Liver (tissue), 9 donors: ENCODE results near the gene TSHZ3. TPM values are rescaled to one million over a fixed set of nuclear protein-coding genes. Genes with fewer than 3 reads are reported as not detected.

Experiments
- DNase-seq: peaks from one replicate; pipeline ENCODE4 v3.0.0-alpha.2; 2017; ENCODE audit warnings: low spot score
- H3K27ac ChIP-seq, 2 donors: one replicate each; pipeline ENCODE4 v1.7.0; 2013; ENCODE audit warnings: inconsistent platforms in 2 of 2, low read length in 2 of 2, control low read depth in 1 of 2, low read depth in 1 of 2, mild to moderate bottlenecking in 1 of 2
- H3K27me3 ChIP-seq, 4 donors: one replicate each; pipeline versions ENCODE4 v1.6.1 to v1.7.0; 2013; ENCODE audit warnings: low read length in 3 of 4, inconsistent platforms in 1 of 4, mild to moderate bottlenecking in 1 of 4, moderate library complexity in 1 of 4; ENCODE audit not compliant: control insufficient read depth in 4 of 4, insufficient read depth in 4 of 4
- H3K36me3 ChIP-seq, 4 donors: one replicate each; pipeline versions ENCODE4 v1.6.1 to v1.7.0; 2013; ENCODE audit warnings: low read length in 3 of 4, mild to moderate bottlenecking in 3 of 4, low read depth in 1 of 4, moderate library complexity in 1 of 4; ENCODE audit not compliant: control insufficient read depth in 4 of 4, insufficient read depth in 3 of 4
- H3K4me1 ChIP-seq, 4 donors: one replicate each; pipeline versions ENCODE4 v1.6.1 to v1.7.0; 2013; ENCODE audit warnings: low read length in 3 of 4, mild to moderate bottlenecking in 3 of 4, moderate library complexity in 1 of 4; ENCODE audit not compliant: control insufficient read depth in 4 of 4, insufficient read depth in 4 of 4
- H3K4me3 ChIP-seq, 3 donors: one replicate each; pipeline versions ENCODE4 v1.6.1 to v1.7.0; 2013; ENCODE audit warnings: low read length in 3 of 3, control low read depth in 1 of 3, low read depth in 1 of 3, mild to moderate bottlenecking in 1 of 3
- H3K9ac ChIP-seq, 2 donors: one replicate each; pipeline ENCODE4 v1.7.0; 2013; ENCODE audit warnings: low read length in 2 of 2, mild to moderate bottlenecking in 2 of 2, moderate library complexity in 2 of 2, control low read depth in 1 of 2, low read depth in 1 of 2
- H3K9me3 ChIP-seq, 4 donors: one replicate each; pipeline versions ENCODE4 v1.6.1 to v1.7.0; 2013; ENCODE audit warnings: low read length in 3 of 4; ENCODE audit not compliant: control insufficient read depth in 4 of 4
- ATF3 ChIP-seq: IDR thresholded peaks from 2 replicates; pipeline ENCODE4 v1.6.1; 2016; ENCODE audit warnings: antibody characterized with exemption
- EGR1 ChIP-seq, 2 donors: IDR thresholded peaks; 2 replicates each; pipeline ENCODE4 v1.6.1; 2016 to 2018; ENCODE audit warnings: antibody characterized with exemption in 2 of 2, low read depth in 2 of 2
- FOXA1 ChIP-seq: IDR thresholded peaks from 2 replicates; pipeline ENCODE4 v1.6.1; 2016; ENCODE audit warnings: antibody characterized with exemption
- FOXA2 ChIP-seq: IDR thresholded peaks from 2 replicates; pipeline ENCODE4 v1.6.1; 2016; ENCODE audit warnings: antibody characterized with exemption
- GABPA ChIP-seq, 2 donors: IDR thresholded peaks in 1 of 2; conservative IDR thresholded peaks in 1 of 2; 2 replicates each; pipeline ENCODE4 v1.6.1; 2016; ENCODE audit warnings: antibody characterized with exemption in 2 of 2, mild to moderate bottlenecking in 1 of 2, moderate library complexity in 1 of 2
- HNF4A ChIP-seq, 2 donors: conservative IDR thresholded peaks; 2 replicates each; pipeline ENCODE4 v1.6.1; 2016; ENCODE audit warnings: antibody characterized with exemption in 2 of 2, mild to moderate bottlenecking in 2 of 2
- HNF4G ChIP-seq: IDR thresholded peaks from 2 replicates; pipeline ENCODE4 v1.6.1; 2016; ENCODE audit warnings: antibody characterized with exemption
- JUND ChIP-seq, 2 donors: IDR thresholded peaks; 2 replicates each; pipeline ENCODE4 v1.6.1; 2016; ENCODE audit warnings: antibody characterized with exemption in 2 of 2
- MAX ChIP-seq: IDR thresholded peaks from 2 replicates; pipeline ENCODE4 v1.6.1; 2016; ENCODE audit warnings: antibody characterized with exemption
- NR2F2 ChIP-seq: IDR thresholded peaks from 2 replicates; pipeline ENCODE4 v1.6.1; 2016; ENCODE audit warnings: antibody characterized with exemption
- RAD21 ChIP-seq, 2 donors: IDR thresholded peaks; 2 replicates each; pipeline ENCODE4 v1.6.1; 2016; ENCODE audit warnings: antibody characterized with exemption in 2 of 2, mild to moderate bottlenecking in 2 of 2
- REST ChIP-seq: IDR thresholded peaks from 2 replicates; pipeline ENCODE4 v1.6.1; 2016; ENCODE audit warnings: antibody characterized with exemption, mild to moderate bottlenecking
- SP1 ChIP-seq: IDR thresholded peaks from 2 replicates; pipeline ENCODE4 v1.6.1; 2018; ENCODE audit warnings: antibody characterized with exemption, mild to moderate bottlenecking
- TAF1 ChIP-seq: conservative IDR thresholded peaks from 2 replicates; pipeline ENCODE4 v1.6.1; 2016; ENCODE audit warnings: antibody characterized with exemption, mild to moderate bottlenecking
- YY1 ChIP-seq: IDR thresholded peaks from 2 replicates; pipeline ENCODE4 v1.6.1; 2016; ENCODE audit warnings: antibody characterized with exemption, mild to moderate bottlenecking
- ZBTB33 ChIP-seq: IDR thresholded peaks from 2 replicates; pipeline ENCODE4 v1.6.1; 2016; ENCODE audit warnings: antibody characterized with exemption
- WGBS: extraction: QIAGEN DNeasy Blood & Tissue Kit; methylation state at CpG from one replicate; pipeline ENCODE4 v1.1.7; 2013; 5-methylcytosine and 5-hydroxymethylcytosine counted together
- polyA plus RNA-seq, 2 donors: library from polyadenylated mRNA; stranded (reverse) in 1 of 2; unstranded in 1 of 2; fragments of 200-250 nt in 1 of 2; fragments of >200 nt in 1 of 2; fragmentation: Nextera tagmentation in 1 of 2; extraction: Ambion mirVana in 1 of 2; gene quantifications; one replicate each; pipeline versions ENCODE4 v1.2.1 to v1.2.3, GENCODE V29; 2013 to 2015
- total RNA-seq, 2 donors: library from RNA; depleted of rRNA; stranded (reverse); fragments of >200 nt; gene quantifications; one replicate each; pipeline ENCODE4 v1.2.3, GENCODE V29; 2014
- donor health status: healthy.
- donor health status: healthy.
- donor health status: healthy.
- donor health status: healthy.
- donor health status: healthy.

Gene TSHZ3
- total and polyA plus RNA-seq, 4 donors, result 0.42 to 3.3 (median 0.68) TPM

- TF ChIP-seq ZBTB33, result no peak
- no peak for TF ChIP-seq HNF4A (conservative IDR thresholded peaks at IDR 0.05)
- TF ChIP-seq FOXA2, result no peak
- TF ChIP-seq YY1, result no peak
- TF ChIP-seq FOXA1, result no peak
- TF ChIP-seq HNF4G, result no peak
- TF ChIP-seq SP1, result no peak
- no peak for TF ChIP-seq MAX
- TF ChIP-seq EGR1 (IDR thresholded peaks at IDR 0.05; ENCODE audit: low read depth in 2 of 2), result no peak
- no peak for TF ChIP-seq NR2F2
- TF ChIP-seq REST, result no peak
- no peak for DNase-seq
- no peaks in the 10 kb centered on the region for H3K4me1 ChIP-seq
- no peak overlapping the region for H3K27ac ChIP-seq
- no peaks in the 10 kb centered on the region for H3K9me3 ChIP-seq
- no peak overlapping the region for H3K9ac ChIP-seq
- H3K36me3 ChIP-seq, result no peaks in the 10 kb centered on the region
- no peak overlapping the region for H3K4me3 ChIP-seq
- peaks cover 0 to 2% (median 0%) of the 10 kb centered on the region in 4 donors for H3K27me3 ChIP-seq
- 70% methylated on average over 9 of the region's 9 CpGs for WGBS
Observed at GRCh38 chr19:31249217-31249616, 100.0 kb downstream of the TSHZ3 start.

GRCh38 chr19:31235806-31236205 lies 113.4 kb downstream of the TSHZ3 start:
- Histone ChIP-seq H3K27me3 (peaks cover 0 to 2% (median 0%) of the 10 kb centered on the region in 4 donors), H3K4me1 (no peaks in the 10 kb centered on the region), H3K36me3 (no peaks in the 10 kb centered on the region), H3K4me3 (no peak overlapping the region), H3K27ac (no peak overlapping the region), H3K9me3 (peaks cover 0 to 10% (median 0%) of the 10 kb centered on the region in 4 donors), H3K9ac (no peak overlapping the region)
- TF ChIP-seq EGR1 (IDR thresholded peaks at IDR 0.05; ENCODE audit: low read depth in 2 of 2) (no peak), ATF3 (no peak), FOXA2 (no peak), SP1 (no peak), NR2F2 (no peak), TAF1 (no peak), RAD21 (IDR thresholded peaks at IDR 0.05) (no peak), ZBTB33 (no peak), FOXA1 (no peak), YY1 (no peak), JUND (IDR thresholded peaks at IDR 0.05) (no peak), GABPA (IDR thresholded peaks at IDR 0.05 in 1 of 2, conservative IDR thresholded peaks at IDR 0.05 in 1 of 2) (no peak), REST (no peak)
- no peak for DNase-seq
- WGBS, result 88% methylated on average over 4 of the region's 4 CpGs
